Measurements from ENCODE around the gene EIF3D.

GRCh38 chr22:36563444-36563843 lies 34.5 kb upstream of the EIF3D start:
- TF ChIP-seq FOXK1 (CRISPR knock-in tag; IDR thresholded peaks at IDR 0.05) (no peak), JUN (CRISPR knock-in tag; IDR thresholded peaks at IDR 0.05) (no peak), CTCF (IDR thresholded peaks at IDR 0.05) (no peak), CREB1 (CRISPR knock-in tag; IDR thresholded peaks at IDR 0.05) (no peak), ZNF396 (CRISPR knock-in tag; IDR thresholded peaks at IDR 0.05; ENCODE audit: borderline replicate concordance) (no peak), ESRRA (CRISPR knock-in tag; IDR thresholded peaks at IDR 0.05; ENCODE audit: borderline replicate concordance) (no peak), CBFB (CRISPR knock-in tag; IDR thresholded peaks at IDR 0.05; ENCODE audit: low read depth) (no peak), ZNF263 (CRISPR knock-in tag; IDR thresholded peaks at IDR 0.05; ENCODE audit: low read depth) (no peak), FOXP1 (CRISPR knock-in tag; IDR thresholded peaks at IDR 0.05; ENCODE audit: borderline replicate concordance) (no peak), SMAD3 (CRISPR knock-in tag; IDR thresholded peaks at IDR 0.05; ENCODE audit: borderline replicate concordance) (no peak), TCF7 (CRISPR knock-in tag; IDR thresholded peaks at IDR 0.05; ENCODE audit: low read depth) (no peak), TEAD4 (CRISPR knock-in tag; IDR thresholded peaks at IDR 0.05) (no peak), GTF2I (CRISPR knock-in tag; conservative IDR thresholded peaks at IDR 0.05) (no peak)

Measured in WTC11 (cell line).